Breast epithelium (tissue), 4 donors: Measurements from ENCODE around the gene MFSD12. TPM values are rescaled to one million over a fixed set of nuclear protein-coding genes. Genes with fewer than 3 reads are reported as not detected.

Experiments
- DNase-seq, 2 donors: peaks; one replicate each; pipeline ENCODE4 v3.0.0-alpha.2; 2019; ENCODE audit warnings: low spot score in 2 of 2
- H3K27ac ChIP-seq, 2 donors: fragments of 200-600 bp; sonication (generic) in 1 of 2; one replicate each; pipeline ENCODE4 v1.5.1; 2016 to 2019; ENCODE audit warnings: mild to moderate bottlenecking in 1 of 2
- H3K27me3 ChIP-seq, 2 donors: fragments of 200-600 bp; sonication (generic) in 1 of 2; one replicate each; pipeline versions ENCODE4 v1.5.1 to v1.6.0; 2017 to 2019; ENCODE audit warnings: control low read depth in 1 of 2, mild to moderate bottlenecking in 1 of 2
- H3K36me3 ChIP-seq: fragments of 200-600 bp; one replicate; pipeline ENCODE4 v1.5.1; 2019
- H3K4me1 ChIP-seq, 2 donors: fragments of 200-600 bp; sonication (generic); one replicate each; pipeline ENCODE4 v1.5.1; 2016 to 2019; ENCODE audit warnings: control low read depth in 1 of 2
- H3K4me3 ChIP-seq, 3 donors: fragments of 200-600 bp; sonication (generic); 1 replicate in 2 of 3; 2 replicates in 1 of 3; pipeline ENCODE4 v1.5.1; 2016 to 2019; ENCODE audit warnings: mild to moderate bottlenecking in 3 of 3, moderate library complexity in 2 of 3
- H3K9me3 ChIP-seq, 2 donors: fragments of 200-600 bp; sonication (generic) in 1 of 2; one replicate each; pipeline ENCODE4 v1.5.1; 2016 to 2019; ENCODE audit warnings: control low read depth in 1 of 2
- CTCF ChIP-seq, 3 donors: fragments of 450-650 bp; IDR thresholded peaks; one replicate each; pipeline ENCODE4 v1.5.1; 2016 to 2017; ENCODE audit warnings: antibody characterized with exemption in 3 of 3, mild to moderate bottlenecking in 3 of 3, moderate library complexity in 3 of 3
- POLR2A ChIP-seq: fragments of 450-650 bp; IDR thresholded peaks from one replicate; pipeline ENCODE4 v1.6.1; 2016; ENCODE audit warnings: antibody characterized with exemption, mild to moderate bottlenecking, moderate library complexity
- POLR2AphosphoS5 ChIP-seq, 3 donors: sonication (generic); formaldehyde crosslinking; IDR thresholded peaks; one replicate each; pipeline ENCODE4 v1.6.1; 2017; ENCODE audit warnings: antibody characterized with exemption in 3 of 3
- intact Hi-C: fragments of 100-400 bp; cut with DNase I; formaldehyde crosslinking; loops from one replicate; pipeline ENCODE4 v1.15.1; 2023; ENCODE audit warnings: low total_unique reads
- total RNA-seq, 3 donors: library from RNA; depleted of rRNA; stranded (reverse); fragments of >200 nt; gene quantifications; one replicate each; pipeline ENCODE4 v1.1.0, GENCODE V29; 2016

MFSD12 gene
- total RNA-seq, 3 donors from 2014 or later, result 44.5 to 50.9 (median 44.9) TPM

- intact Hi-C loops, result no loop called here
- no peaks in the 10 kb centered on the region for H3K36me3 ChIP-seq
These were observed 14.0 kb downstream of the MFSD12 start for GRCh38 chr19:3543150-3544057.

GRCh38 chr19:3539756-3540118, 17.6 kb downstream of the MFSD12 start:
- intact Hi-C loops, result no loop called here
- Histone ChIP-seq H3K27ac (no peak overlapping the region), H3K4me3 (no peak overlapping the region), H3K27me3 (no peaks in the 10 kb centered on the region), H3K9me3 (no peaks in the 10 kb centered on the region), H3K4me1 (peaks cover 5 to 13% of the 10 kb centered on the region in 2 donors), H3K36me3 (peaks cover 4% of the 10 kb centered on the region)
- no peak for DNase-seq
- TF ChIP-seq CTCF (IDR thresholded peaks at IDR 0.05) (no peak), POLR2AphosphoS5 (IDR thresholded peaks at IDR 0.05) (no peak), POLR2A (no peak)

More at GRCh38 chr19:3543150-3544057, 14.0 kb downstream of the MFSD12 start:
- Histone ChIP-seq H3K27ac (peak overlapping the region; percentile 7 to 13), H3K4me1 (no peaks in the 10 kb centered on the region), H3K4me3 (no peak overlapping the region), H3K27me3 (no peaks in the 10 kb centered on the region), H3K9me3 (no peaks in the 10 kb centered on the region)
- DNase-seq, result no peak
- no peak for TF ChIP-seq POLR2A
- TF ChIP-seq POLR2AphosphoS5 (IDR thresholded peaks at IDR 0.05), result no peak
- no peak for TF ChIP-seq CTCF (IDR thresholded peaks at IDR 0.05)

GRCh38 chr19:3538965-3539755, 18.2 kb downstream of the MFSD12 start, which contains the start of gene TEKTIP1:
Gene TEKTIP1 (plus strand): TSS chr19:3539174. CDS start chr19:3539178, 4 bp downstream.
- TF ChIP-seq POLR2AphosphoS5 (IDR thresholded peaks at IDR 0.05) (no peak), CTCF (IDR thresholded peaks at IDR 0.05) (no peak), POLR2A (no peak)

GRCh38 chr19:3538258-3538929, 19.0 kb downstream of the MFSD12 start:
- DNase-seq, result no peak
- Histone ChIP-seq H3K27me3 (no peaks in the 10 kb centered on the region), H3K27ac (peak overlapping the region in 1 of 2 donors; percentile 25), H3K9me3 (no peaks in the 10 kb centered on the region), H3K4me1 (peaks cover 5 to 13% of the 10 kb centered on the region in 2 donors), H3K4me3 (no peak overlapping the region), H3K36me3 (peaks cover 7% of the 10 kb centered on the region)
- intact Hi-C loops, result no loop called here
- no peak for TF ChIP-seq POLR2A
- TF ChIP-seq POLR2AphosphoS5 (IDR thresholded peaks at IDR 0.05), result no peak
- no peak for TF ChIP-seq CTCF (IDR thresholded peaks at IDR 0.05)

More at GRCh38 chr19:3538965-3539755, 18.2 kb downstream of the MFSD12 start, which contains the start of gene TEKTIP1:
- Histone ChIP-seq H3K4me1 (peaks cover 5 to 13% of the 10 kb centered on the region in 2 donors), H3K27me3 (no peaks in the 10 kb centered on the region), H3K4me3 (no peak within 1 kb of the TSS), H3K27ac (peak within 1 kb of the TSS in 1 of 2 donors; percentile 25), H3K9me3 (no peaks in the 10 kb centered on the region), H3K36me3 (peaks cover 4% of the 10 kb centered on the region)
- intact Hi-C loops, result no loop called here
- DNase-seq, result no peak
